Stimulated activated effector memory CD8-positive, alpha-beta T cell treated with anti-CD3 and anti-CD28 coated beads, Interleukin-12 subunit alpha, Interleukin-12 subunit beta, amount 100 ng/mL, for 72 hours (primary cell): Measurements from ENCODE around the gene ULK4.
A peak's percentile ranks its signal among the peaks of the same experiment; 100 is the strongest.
"Not testable (repeated sequence)": the region's sequence is repeated elsewhere in the genome, so short reads cannot be mapped to it uniquely, and the experiment has no call there.

Experiments
- ATAC-seq: fragments of 150-1000 bp; cut with Tn5 transposase; 2 replicates; pipeline ENCODE4 v1.10.0; 2021
- DNase-seq, 2 donors: peaks; one replicate each; pipeline ENCODE4 v3.0.0; 2021 to 2022; ENCODE audit warnings: low spot score in 2 of 2
- H3K27ac Mint-ChIP-seq: one replicate; pipeline ENCODE4 v1.8.0; 2022; ENCODE audit warnings: mild to moderate bottlenecking, mixed read lengths
- H3K36me3 Mint-ChIP-seq: one replicate; pipeline ENCODE4 v1.8.0; 2022; ENCODE audit warnings: mild to moderate bottlenecking, mixed read lengths
- H3K4me1 Mint-ChIP-seq: one replicate; pipeline ENCODE4 v1.8.0; 2022; ENCODE audit warnings: mixed read lengths
- H3K4me3 Mint-ChIP-seq: one replicate; pipeline ENCODE4 v1.8.0; 2022; ENCODE audit warnings: mild to moderate bottlenecking, mixed read lengths
- H3K9me3 Mint-ChIP-seq: one replicate; pipeline ENCODE4 v1.8.0; 2022; ENCODE audit warnings: mixed read lengths

The ULK4 gene

DNA sequence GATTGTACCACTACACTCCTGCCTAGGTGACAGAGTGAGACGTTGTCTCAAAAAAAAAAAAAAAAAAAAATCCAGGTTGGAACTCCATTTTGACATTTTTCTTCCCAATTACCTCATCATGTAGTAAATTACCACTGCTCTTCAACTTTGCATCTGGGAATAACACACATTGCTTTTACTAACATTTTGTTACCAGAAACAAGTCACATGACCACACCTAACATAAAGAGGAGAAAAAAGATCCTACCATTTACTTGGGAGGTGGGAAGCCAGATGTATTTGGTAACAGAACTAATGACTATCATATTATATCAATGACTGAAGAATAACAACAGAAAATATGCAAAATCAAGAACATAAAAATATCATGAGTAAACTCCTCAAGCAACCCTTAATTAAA, 49.6 kb downstream of the ULK4 start:
- Mint-ChIP-seq H3K36me3 (peaks cover 25% of the 10 kb centered on the region), H3K4me1 (no peaks in the 10 kb centered on the region), H3K27ac (no peak overlapping the region), H3K4me3 (no peak overlapping the region), H3K9me3 (no peaks in the 10 kb centered on the region)
- ATAC-seq (no peak), DNase-seq (no peak)

GRCh38 chr3:41907330-41908073, 54.4 kb downstream of the ULK4 start:
- H3K4me1 Mint-ChIP-seq, result no peaks in the 10 kb centered on the region
- H3K4me3 Mint-ChIP-seq, result no peak overlapping the region
- H3K36me3 Mint-ChIP-seq, result peaks cover 45% of the 10 kb centered on the region
- no peak for ATAC-seq
- H3K27ac Mint-ChIP-seq, result no peak overlapping the region
- H3K9me3 Mint-ChIP-seq, result no peaks in the 10 kb centered on the region
- no peak for DNase-seq

DNA sequence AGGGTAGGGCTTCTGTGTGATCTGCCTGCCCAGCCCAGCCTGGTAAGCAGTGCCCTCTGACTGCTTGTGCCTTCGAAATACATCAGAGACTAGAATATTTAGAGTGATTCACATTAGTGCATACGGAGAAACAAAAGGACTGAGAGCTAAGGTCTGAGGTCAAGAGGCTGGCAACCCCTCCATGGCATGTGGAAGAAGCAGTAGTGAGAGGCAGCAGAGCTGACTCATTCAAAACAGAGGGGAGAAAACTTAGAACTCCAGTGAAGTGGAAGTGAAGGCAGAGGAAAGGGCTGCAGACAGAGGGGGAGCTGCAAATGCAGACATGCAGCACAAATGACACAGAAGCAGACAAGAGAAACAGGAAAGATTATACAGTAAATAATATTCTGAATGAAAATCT, 61.6 kb downstream of the ULK4 start:
- H3K4me3 Mint-ChIP-seq, result no peak overlapping the region
- no peak overlapping the region for H3K27ac Mint-ChIP-seq
- ATAC-seq (no peak), DNase-seq (no peak)
- H3K36me3 Mint-ChIP-seq, result peaks cover 43% of the 10 kb centered on the region
- no peaks in the 10 kb centered on the region for H3K9me3 Mint-ChIP-seq
- H3K4me1 Mint-ChIP-seq, result no peaks in the 10 kb centered on the region

- ATAC-seq (no peak), DNase-seq (no peak)
- H3K36me3 Mint-ChIP-seq, result peaks cover 46% of the 10 kb centered on the region
- H3K4me1 Mint-ChIP-seq, result no peaks in the 10 kb centered on the region
- H3K4me3 Mint-ChIP-seq, result no peak overlapping the region
- no peak overlapping the region for H3K27ac Mint-ChIP-seq
- no peaks in the 10 kb centered on the region for H3K9me3 Mint-ChIP-seq
Observed at GRCh38 chr3:41898631-41899030, 63.3 kb downstream of the ULK4 start.

DNA sequence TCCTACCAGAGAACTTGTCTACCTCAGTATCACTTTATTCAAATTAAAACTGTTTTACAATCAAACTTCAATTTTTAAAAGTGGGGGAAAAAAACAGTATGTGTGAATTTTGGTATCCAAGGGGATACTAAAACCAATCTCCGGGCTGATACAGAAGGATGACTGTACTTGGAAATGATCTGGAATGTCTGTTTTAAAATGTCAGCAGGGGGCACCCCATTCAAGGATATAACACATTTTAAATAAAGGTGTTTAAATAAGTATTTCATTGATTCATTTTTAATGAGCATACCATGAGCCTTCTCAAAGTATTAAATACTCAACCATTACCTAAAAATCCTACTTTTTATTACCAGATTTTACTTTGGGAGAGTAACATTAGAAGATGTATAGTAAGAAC, 67.9 kb downstream of the ULK4 start:
- no peak overlapping the region for H3K27ac Mint-ChIP-seq
- no peaks in the 10 kb centered on the region for H3K4me1 Mint-ChIP-seq
- ATAC-seq, result no peak
- no peak for DNase-seq
- H3K36me3 Mint-ChIP-seq, result peaks cover 33% of the 10 kb centered on the region
- no peak overlapping the region for H3K4me3 Mint-ChIP-seq
- H3K9me3 Mint-ChIP-seq, result no peaks in the 10 kb centered on the region

- Mint-ChIP-seq H3K36me3 (no peaks in the 10 kb centered on the region), H3K4me3 (no peak overlapping the region), H3K4me1 (no peaks in the 10 kb centered on the region), H3K9me3 (no peaks in the 10 kb centered on the region), H3K27ac (no peak overlapping the region)
- ATAC-seq (no peak), DNase-seq (no peak)
Observed at GRCh38 chr3:41888368-41889076, 73.4 kb downstream of the ULK4 start.

- Mint-ChIP-seq H3K4me3 (no peak overlapping the region), H3K27ac (no peak overlapping the region), H3K36me3 (no peaks in the 10 kb centered on the region), H3K4me1 (no peaks in the 10 kb centered on the region), H3K9me3 (no peaks in the 10 kb centered on the region)
- no peak for ATAC-seq
- DNase-seq, result no peak
Observed at GRCh38 chr3:41882956-41883355, 78.9 kb downstream of the ULK4 start.

- Mint-ChIP-seq H3K36me3 (no peaks in the 10 kb centered on the region), H3K9me3 (no peaks in the 10 kb centered on the region), H3K27ac (no peak overlapping the region), H3K4me1 (no peaks in the 10 kb centered on the region), H3K4me3 (no peak overlapping the region)
- ATAC-seq, result no peak
- no peak for DNase-seq
Observed at GRCh38 chr3:41881233-41881821, 80.6 kb downstream of the ULK4 start.

DNA sequence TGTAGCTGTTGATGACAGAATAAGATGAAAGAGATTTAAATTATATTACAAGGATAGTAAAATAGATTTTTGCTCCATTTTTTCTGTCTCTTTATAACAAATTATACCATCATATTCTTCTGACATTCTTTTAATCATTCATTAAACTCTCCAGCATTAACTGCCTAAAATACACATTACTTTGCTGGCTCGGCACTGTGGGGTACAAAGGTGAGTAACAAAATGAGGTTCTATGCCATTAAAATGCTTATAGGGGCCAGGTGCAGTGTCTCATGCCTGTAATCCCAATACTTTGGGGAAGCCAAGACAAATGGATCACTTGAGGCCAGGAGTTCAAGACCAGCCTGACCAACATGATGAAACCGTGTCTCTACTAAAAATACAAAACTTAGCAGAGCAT, 81.5 kb downstream of the ULK4 start:
- no peaks in the 10 kb centered on the region for H3K36me3 Mint-ChIP-seq
- DNase-seq (no peak), ATAC-seq (no peak)
- H3K4me3 Mint-ChIP-seq, result no peak overlapping the region
- H3K4me1 Mint-ChIP-seq, result no peaks in the 10 kb centered on the region
- no peaks in the 10 kb centered on the region for H3K9me3 Mint-ChIP-seq
- H3K27ac Mint-ChIP-seq, result no peak overlapping the region

DNA sequence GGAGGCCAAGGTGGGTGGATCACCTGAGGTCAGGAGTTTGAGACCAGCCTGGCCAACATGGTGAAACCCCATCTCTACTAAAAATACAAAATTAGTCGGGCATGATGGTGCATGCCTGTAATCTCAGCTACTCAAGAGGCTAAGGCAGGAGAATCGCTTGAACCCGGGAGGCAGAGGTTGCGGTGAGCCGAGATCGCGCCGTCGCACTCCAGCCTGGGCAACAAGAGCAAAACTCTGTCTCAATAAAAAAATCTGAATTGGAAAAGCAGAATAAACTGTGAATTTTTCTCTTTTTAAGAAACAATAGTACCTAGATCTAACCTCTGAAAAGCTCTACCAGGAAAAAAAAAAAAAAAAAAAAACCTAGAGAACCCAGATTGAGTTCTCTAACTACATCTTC, 84.2 kb downstream of the ULK4 start:
- ATAC-seq, H3K27ac Mint-ChIP-seq: not testable (repeated sequence)

GRCh38 chr3:41874022-41874421, 87.9 kb downstream of the ULK4 start:
- no peak for DNase-seq
- no peak for ATAC-seq
- Mint-ChIP-seq H3K4me3 (no peak overlapping the region), H3K9me3 (no peaks in the 10 kb centered on the region), H3K36me3 (no peaks in the 10 kb centered on the region), H3K4me1 (no peaks in the 10 kb centered on the region), H3K27ac (no peak overlapping the region)

More for the DNA sequence above, 84.2 kb downstream of the ULK4 start:
- DNase-seq, H3K36me3 Mint-ChIP-seq, H3K9me3 Mint-ChIP-seq, H3K4me1 Mint-ChIP-seq, H3K4me3 Mint-ChIP-seq: not testable (repeated sequence)

- Mint-ChIP-seq H3K36me3 (no peaks in the 10 kb centered on the region), H3K4me1 (no peaks in the 10 kb centered on the region), H3K27ac (no peak overlapping the region), H3K9me3 (no peaks in the 10 kb centered on the region), H3K4me3 (no peak overlapping the region)
- ATAC-seq (no peak), DNase-seq (no peak)
Observed at GRCh38 chr3:41872157-41872556, 89.7 kb downstream of the ULK4 start.

DNA sequence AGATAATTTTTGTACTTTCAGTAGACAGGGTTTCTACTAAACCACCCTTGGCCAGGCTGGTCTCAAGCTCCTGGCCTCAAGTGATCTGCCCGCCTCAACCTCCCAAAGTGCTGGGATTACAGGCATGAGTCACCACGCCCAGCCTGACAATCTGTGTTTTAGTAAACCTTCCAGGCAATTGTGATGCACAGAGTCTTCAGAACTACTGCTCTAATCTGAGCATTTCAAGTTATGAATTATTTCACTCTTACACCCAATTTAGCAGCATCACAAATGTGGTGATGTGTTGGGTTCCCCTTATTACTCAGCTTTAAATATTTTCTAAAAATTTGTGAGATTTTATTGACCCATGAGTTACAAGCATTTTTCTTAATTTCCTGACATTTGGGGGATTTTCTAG, 94.4 kb downstream of the ULK4 start:
- DNase-seq (no peak), ATAC-seq (peak; percentile 37)
- no peak overlapping the region for H3K4me3 Mint-ChIP-seq
- H3K27ac Mint-ChIP-seq, result no peak overlapping the region
- H3K4me1 Mint-ChIP-seq, result no peaks in the 10 kb centered on the region
- no peaks in the 10 kb centered on the region for H3K36me3 Mint-ChIP-seq
- H3K9me3 Mint-ChIP-seq, result no peaks in the 10 kb centered on the region

GRCh38 chr3:41866298-41866697, 95.6 kb downstream of the ULK4 start:
- H3K9me3 Mint-ChIP-seq, result no peaks in the 10 kb centered on the region
- no peaks in the 10 kb centered on the region for H3K36me3 Mint-ChIP-seq
- DNase-seq, result no peak

DNA sequence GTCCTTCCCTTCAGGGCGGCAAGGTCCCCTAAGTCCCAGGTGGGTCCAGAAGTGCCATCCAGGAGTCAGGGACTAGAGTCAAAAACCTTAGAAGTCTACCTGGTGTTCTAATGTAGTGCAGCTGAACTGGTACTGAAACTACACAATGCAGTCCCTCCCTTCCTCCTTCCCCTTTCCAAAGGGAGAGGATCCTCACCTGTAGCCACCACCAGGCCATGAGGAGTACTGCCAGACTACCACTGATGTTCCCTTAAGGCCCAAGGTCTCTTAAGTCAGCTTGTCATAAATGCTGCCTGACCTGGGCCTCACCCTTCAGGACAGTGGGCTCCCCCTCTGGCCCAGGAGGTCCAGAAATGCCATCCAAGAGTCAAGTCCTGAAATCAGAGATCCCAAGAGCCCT, 98.9 kb downstream of the ULK4 start:
- Mint-ChIP-seq H3K27ac (no peak overlapping the region), H3K4me3 (no peak overlapping the region), H3K9me3 (peaks cover 2% of the 10 kb centered on the region), H3K36me3 (peaks cover 6% of the 10 kb centered on the region), H3K4me1 (no peaks in the 10 kb centered on the region)
- ATAC-seq (no peak), DNase-seq (no peak)

More at GRCh38 chr3:41866298-41866697, 95.6 kb downstream of the ULK4 start:
- no peaks in the 10 kb centered on the region for H3K4me1 Mint-ChIP-seq
- H3K4me3 Mint-ChIP-seq, result no peak overlapping the region
- no peak overlapping the region for H3K27ac Mint-ChIP-seq
- ATAC-seq, result no peak

DNA sequence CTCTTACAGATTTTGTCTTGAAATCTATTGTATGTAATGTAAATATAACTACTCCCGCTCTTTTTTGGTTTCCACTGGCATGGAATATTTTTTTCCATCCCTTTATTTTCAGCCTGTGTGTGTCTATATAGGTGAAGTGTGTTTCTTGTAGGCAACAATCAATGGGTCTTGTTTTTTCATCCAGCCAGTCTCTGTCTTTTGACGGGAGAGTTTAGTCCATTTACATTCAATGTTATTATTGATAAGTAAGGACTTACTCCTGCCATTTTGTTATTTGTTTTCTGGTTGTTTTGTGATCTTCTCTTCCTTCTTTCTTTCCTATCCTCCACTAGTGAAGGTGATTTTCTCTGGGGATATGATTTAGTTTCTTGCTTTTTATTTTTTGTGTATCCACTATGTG, 101.4 kb downstream of the ULK4 start:
- not testable (repeated sequence) for H3K9me3 Mint-ChIP-seq, ATAC-seq, H3K27ac Mint-ChIP-seq, DNase-seq, H3K4me1 Mint-ChIP-seq, H3K36me3 Mint-ChIP-seq, H3K4me3 Mint-ChIP-seq
